ENCODE measurements around the gene IGFBP6.

The IGFBP6 gene

GRCh38 chr12:53071591-53072551, 25.6 kb upstream of the IGFBP6 start:
- Mint-ChIP-seq H3K27ac (peak overlapping the region; percentile 74 to 75), H3K4me1 (ENCODE audit: low read depth in 2 of 2) (peaks cover 31 to 47% of the 10 kb centered on the region in 2 donors), H3K36me3 (ENCODE audit: insufficient read depth) (peaks cover 61% of the 10 kb centered on the region), H3K9me3 (no peaks in the 10 kb centered on the region), H3K4me3 (no peak overlapping the region), H3K27me3 (no peaks in the 10 kb centered on the region)
- DNase-seq = no peak
- no peak for ATAC-seq (replicated peaks)

- H3K36me3 Mint-ChIP-seq (ENCODE audit: insufficient read depth) = peaks cover 69% of the 10 kb centered on the region
- H3K4me1 Mint-ChIP-seq (ENCODE audit: low read depth in 2 of 2) = peaks cover 38 to 55% of the 10 kb centered on the region in 2 donors
- DNase-seq (no peak), ATAC-seq (replicated peaks) (no peak)
- H3K9me3 Mint-ChIP-seq = no peaks in the 10 kb centered on the region
- H3K27me3 Mint-ChIP-seq = no peaks in the 10 kb centered on the region
- peak overlapping the region in 1 of 2 donors; percentile 26 for H3K27ac Mint-ChIP-seq
- no peak overlapping the region for H3K4me3 Mint-ChIP-seq
Measured at GRCh38 chr12:53073881-53074280, 23.6 kb upstream of the IGFBP6 start.

DNA sequence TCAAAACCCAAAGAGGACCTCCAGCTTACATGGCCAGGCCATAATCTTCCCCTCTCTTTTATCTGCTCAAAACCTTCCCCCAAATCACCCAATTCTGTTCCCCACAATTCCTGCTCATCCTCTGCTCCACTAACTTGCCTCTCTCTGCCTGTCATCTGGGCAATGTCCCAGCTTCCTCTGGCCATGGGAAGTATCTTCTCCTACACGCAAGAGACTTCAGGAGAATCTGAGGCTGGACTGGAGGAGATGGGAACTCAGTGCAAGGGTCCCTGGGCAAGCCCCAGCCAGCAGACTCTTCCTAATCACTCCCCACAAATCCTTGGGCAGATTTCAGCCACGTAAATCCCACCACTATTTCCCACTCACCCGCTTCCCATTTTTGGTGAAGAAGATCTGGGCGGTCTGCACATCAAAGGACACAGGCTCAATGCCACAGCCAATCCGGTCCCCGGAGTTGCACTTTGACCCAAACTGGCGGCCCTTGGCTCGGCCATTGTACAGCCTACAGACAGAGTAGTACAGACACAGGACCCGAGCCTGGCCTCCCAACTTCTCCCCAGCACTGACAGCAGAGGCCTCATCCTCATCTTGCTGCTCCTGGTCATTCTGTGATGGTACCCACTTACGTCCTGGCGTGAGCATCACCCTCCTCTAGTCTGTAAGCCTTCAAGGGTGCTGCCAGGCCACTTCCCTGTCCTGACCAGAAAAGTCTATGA, 23.0 kb upstream of the IGFBP6 start:
- DNase-seq = no peak
- Mint-ChIP-seq H3K4me1 (ENCODE audit: low read depth in 2 of 2) (peaks cover 41 to 57% of the 10 kb centered on the region in 2 donors), H3K36me3 (ENCODE audit: insufficient read depth) (peaks cover 70% of the 10 kb centered on the region), H3K4me3 (no peak overlapping the region), H3K9me3 (no peaks in the 10 kb centered on the region), H3K27me3 (no peaks in the 10 kb centered on the region), H3K27ac (peak overlapping the region; percentile 26 to 39)
- ATAC-seq (replicated peaks) = no peak

DNA sequence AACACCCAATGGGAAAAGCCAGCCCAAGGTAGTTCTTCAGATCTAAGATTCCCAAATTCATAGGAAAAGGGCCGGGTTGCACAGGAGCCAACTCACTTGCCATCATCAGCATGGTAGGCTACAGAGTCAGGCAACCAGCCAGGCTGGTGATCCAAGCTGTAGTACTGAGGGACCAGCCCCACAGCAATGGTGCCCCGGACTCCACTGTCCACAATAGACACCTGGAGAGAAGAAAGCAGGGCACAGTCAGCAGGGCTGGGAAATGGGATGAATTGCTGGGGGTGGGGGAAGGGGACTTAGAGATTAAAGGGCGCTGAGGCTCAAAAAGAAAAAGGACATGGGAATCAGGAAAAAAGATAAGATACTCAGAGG, 22.5 kb upstream of the IGFBP6 start:
- Mint-ChIP-seq H3K27ac (peak overlapping the region; percentile 26 to 39), H3K9me3 (no peaks in the 10 kb centered on the region), H3K4me3 (no peak overlapping the region), H3K36me3 (ENCODE audit: insufficient read depth) (peaks cover 74% of the 10 kb centered on the region), H3K4me1 (ENCODE audit: low read depth in 2 of 2) (peaks cover 45 to 61% of the 10 kb centered on the region in 2 donors), H3K27me3 (no peaks in the 10 kb centered on the region)
- DNase-seq (no peak), ATAC-seq (replicated peaks) (no peak)

DNA sequence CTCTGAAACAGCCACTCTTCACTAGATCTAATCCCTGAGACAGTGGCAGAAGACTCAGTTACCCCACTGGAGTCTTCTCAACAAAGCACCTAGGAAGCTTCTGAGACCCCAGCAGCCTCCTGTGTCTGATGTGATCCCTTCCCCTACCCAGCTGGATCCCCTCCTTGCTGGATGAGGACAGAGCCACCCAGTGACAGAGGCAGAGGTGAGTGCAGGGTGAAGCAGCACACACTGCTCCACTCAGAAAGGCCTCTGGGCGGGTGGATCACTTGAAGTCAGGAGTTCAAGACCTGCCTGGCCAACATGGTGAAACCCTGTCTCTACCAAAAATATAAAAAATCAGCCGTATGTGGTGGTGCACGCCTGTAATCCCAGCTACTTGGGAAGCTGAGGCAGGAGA, 21.0 kb upstream of the IGFBP6 start:
- Mint-ChIP-seq H3K4me1 (ENCODE audit: low read depth in 2 of 2) (peaks cover 43 to 62% of the 10 kb centered on the region in 2 donors), H3K27me3 (no peaks in the 10 kb centered on the region), H3K4me3 (peak overlapping the region in 1 of 2 donors; percentile 22), H3K36me3 (ENCODE audit: insufficient read depth) (peaks cover 65% of the 10 kb centered on the region), H3K27ac (peak overlapping the region in 1 of 2 donors; percentile 44), H3K9me3 (no peaks in the 10 kb centered on the region)
- ATAC-seq (replicated peaks) = no peak
- DNase-seq = no peak

DNA sequence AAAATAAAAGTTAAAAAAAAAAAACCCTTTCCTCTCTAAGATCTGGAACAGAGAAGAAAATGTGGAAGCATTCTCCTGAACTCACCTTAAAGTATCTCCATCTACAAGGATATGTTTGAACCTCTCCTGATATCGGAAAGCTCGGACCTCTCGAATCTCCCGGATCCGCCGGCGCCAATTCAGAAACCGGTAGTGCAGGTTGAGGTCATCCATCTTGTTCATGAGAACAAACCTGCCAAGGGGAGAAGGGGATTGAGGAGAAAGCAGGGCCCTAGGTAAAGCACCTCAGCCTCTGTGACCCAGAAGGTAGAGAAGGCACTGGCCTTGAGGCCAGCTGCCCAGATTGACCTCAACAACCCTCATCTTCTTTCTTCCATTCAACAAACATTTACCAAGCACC, 20.4 kb upstream of the IGFBP6 start:
- peaks cover 60% of the 10 kb centered on the region for H3K36me3 Mint-ChIP-seq (ENCODE audit: insufficient read depth)
- ATAC-seq (replicated peaks) (no peak), DNase-seq (no peak)
- H3K9me3 Mint-ChIP-seq = no peaks in the 10 kb centered on the region
- H3K27ac Mint-ChIP-seq = peak overlapping the region; percentile 44 to 98
- no peaks in the 10 kb centered on the region for H3K27me3 Mint-ChIP-seq
- H3K4me3 Mint-ChIP-seq = peak overlapping the region; percentile 86 to 97
- H3K4me1 Mint-ChIP-seq (ENCODE audit: low read depth in 2 of 2) = peaks cover 41 to 59% of the 10 kb centered on the region in 2 donors

DNA sequence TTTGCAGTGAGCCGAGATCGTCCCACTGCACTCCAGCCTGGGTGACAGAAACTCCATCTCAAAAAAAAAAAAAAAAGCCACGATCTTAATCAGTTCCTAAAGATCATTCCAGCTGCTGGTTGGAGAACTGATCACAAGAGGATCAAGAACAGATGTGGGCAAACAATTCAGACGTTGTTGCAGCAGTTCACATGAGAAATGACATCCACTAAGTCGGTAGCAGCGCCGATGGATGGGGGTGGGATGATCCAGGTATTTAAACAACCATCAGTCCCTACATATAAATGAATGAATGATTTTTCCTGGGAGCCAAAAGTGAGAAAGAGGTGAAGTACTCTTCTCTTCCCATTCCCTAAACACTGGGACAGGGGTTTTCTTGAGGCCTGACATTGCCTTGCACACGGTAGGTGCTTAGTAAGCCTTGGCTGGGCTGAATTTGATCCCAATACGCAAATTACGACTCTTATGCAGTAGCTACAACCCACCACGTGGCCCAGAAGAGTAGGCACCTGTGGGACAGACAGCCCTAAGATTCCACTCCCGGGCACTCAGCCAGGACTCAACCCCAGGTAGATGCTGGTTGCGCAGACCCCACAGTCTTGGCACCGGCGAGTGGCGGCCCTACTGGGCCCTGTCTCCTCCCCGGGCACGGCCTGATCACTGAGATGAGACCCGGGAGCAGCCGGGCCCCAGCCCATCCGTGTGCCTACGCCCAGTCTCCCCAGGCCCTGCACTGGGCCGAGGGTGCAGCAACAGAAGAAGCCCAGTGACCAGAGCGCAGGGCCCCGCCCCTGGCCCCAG, 18.8 kb upstream of the IGFBP6 start:
- H3K9me3 Mint-ChIP-seq = no peaks in the 10 kb centered on the region
- peak overlapping the region; percentile 94 to 98 for H3K27ac Mint-ChIP-seq
- peaks cover 45% of the 10 kb centered on the region for H3K36me3 Mint-ChIP-seq (ENCODE audit: insufficient read depth)
- H3K4me3 Mint-ChIP-seq = peak overlapping the region; percentile 86 to 97
- no peaks in the 10 kb centered on the region for H3K27me3 Mint-ChIP-seq
- DNase-seq = peak in 2 of 3 experiments; percentile 36 to 44
- peak; percentile 44 for ATAC-seq (replicated peaks)
- H3K4me1 Mint-ChIP-seq (ENCODE audit: low read depth in 2 of 2) = peaks cover 38 to 55% of the 10 kb centered on the region in 2 donors

GRCh38 chr12:53079226-53080117, 18.0 kb upstream of the IGFBP6 start, which contains the start of gene SPRYD3:
SPRYD3 (minus strand) TSS chr12:53079390; CDS start chr12:53079333, 57 bp downstream.
- H3K27me3 Mint-ChIP-seq = no peaks in the 10 kb centered on the region
- peak; percentile 95 for ATAC-seq (replicated peaks)
- DNase-seq = peak; percentile 96 to 100 (median 97)
- H3K9me3 Mint-ChIP-seq = no peaks in the 10 kb centered on the region
- H3K4me1 Mint-ChIP-seq (ENCODE audit: low read depth in 2 of 2) = peaks cover 33 to 48% of the 10 kb centered on the region in 2 donors
- peak within 1 kb of the TSS; percentile 86 to 97 for H3K4me3 Mint-ChIP-seq
- H3K36me3 Mint-ChIP-seq (ENCODE audit: insufficient read depth) = peaks cover 38% of the 10 kb centered on the region
- H3K27ac Mint-ChIP-seq = peak within 1 kb of the TSS; percentile 94 to 98

- H3K27ac Mint-ChIP-seq = no peak overlapping the region
- DNase-seq (no peak), ATAC-seq (replicated peaks) (no peak)
- H3K36me3 Mint-ChIP-seq (ENCODE audit: insufficient read depth) = peaks cover 13% of the 10 kb centered on the region
- no peaks in the 10 kb centered on the region for H3K9me3 Mint-ChIP-seq
- H3K27me3 Mint-ChIP-seq = peaks cover 11 to 20% of the 10 kb centered on the region in 2 donors
- H3K4me1 Mint-ChIP-seq (ENCODE audit: low read depth in 2 of 2) = peaks cover 13 to 23% of the 10 kb centered on the region in 2 donors
- H3K4me3 Mint-ChIP-seq = no peak overlapping the region
Measured at GRCh38 chr12:53082637-53083175, 14.8 kb upstream of the IGFBP6 start.

DNA sequence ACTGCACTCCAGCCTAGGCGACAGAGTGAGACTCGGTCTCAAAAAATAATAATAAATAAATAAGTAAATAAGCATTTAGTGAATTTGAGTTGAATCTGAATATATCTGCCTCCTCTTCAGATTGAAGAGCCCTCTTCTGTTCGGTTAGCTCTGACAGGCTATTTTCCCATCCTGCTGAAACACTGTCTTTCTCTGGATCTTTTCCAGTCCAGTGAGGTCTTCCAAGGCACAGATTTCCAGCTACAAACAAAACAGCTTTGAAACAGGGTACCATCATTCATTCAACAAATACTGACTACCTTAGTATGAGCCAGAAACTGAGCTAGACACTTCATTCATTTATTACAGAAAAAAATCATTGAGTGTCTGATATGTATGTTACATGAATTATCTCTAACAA, 11.1 kb upstream of the IGFBP6 start:
- no peaks in the 10 kb centered on the region for H3K9me3 Mint-ChIP-seq

DNA sequence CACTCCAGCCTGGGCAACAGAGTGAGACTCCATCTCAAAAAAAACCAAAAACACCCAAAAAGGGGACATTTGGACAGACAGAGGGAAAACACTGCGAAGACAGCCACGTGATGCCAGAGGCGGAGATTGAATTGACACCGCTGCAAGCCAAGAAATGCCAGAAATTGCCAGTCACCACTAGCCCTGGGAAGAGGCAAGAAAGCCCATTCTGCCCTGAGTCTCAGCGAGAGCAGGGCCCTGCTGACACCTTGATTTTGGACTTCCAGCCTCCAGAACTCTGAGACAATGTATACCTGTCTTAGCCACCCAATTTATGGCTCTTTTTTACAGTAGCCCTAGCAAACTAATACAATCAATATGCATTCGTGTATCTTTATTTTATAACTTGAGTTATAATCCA, 7.4 kb upstream of the IGFBP6 start:
- Mint-ChIP-seq H3K27me3 (peaks cover 11 to 33% of the 10 kb centered on the region in 2 donors), H3K27ac (no peak overlapping the region), H3K9me3 (no peaks in the 10 kb centered on the region), H3K4me1 (ENCODE audit: low read depth in 2 of 2) (peaks cover 0 to 3% of the 10 kb centered on the region in 2 donors), H3K4me3 (no peak overlapping the region), H3K36me3 (ENCODE audit: insufficient read depth) (no peaks in the 10 kb centered on the region)
- ATAC-seq (replicated peaks) (no peak), DNase-seq (no peak)

More for the DNA sequence above, 11.1 kb upstream of the IGFBP6 start:
- ATAC-seq (replicated peaks) (no peak), DNase-seq (no peak)
- Mint-ChIP-seq H3K4me3 (no peak overlapping the region), H3K27ac (no peak overlapping the region), H3K4me1 (ENCODE audit: low read depth in 2 of 2) (no peaks in the 10 kb centered on the region), H3K27me3 (peaks cover 11 to 26% of the 10 kb centered on the region in 2 donors), H3K36me3 (ENCODE audit: insufficient read depth) (no peaks in the 10 kb centered on the region)

DNA sequence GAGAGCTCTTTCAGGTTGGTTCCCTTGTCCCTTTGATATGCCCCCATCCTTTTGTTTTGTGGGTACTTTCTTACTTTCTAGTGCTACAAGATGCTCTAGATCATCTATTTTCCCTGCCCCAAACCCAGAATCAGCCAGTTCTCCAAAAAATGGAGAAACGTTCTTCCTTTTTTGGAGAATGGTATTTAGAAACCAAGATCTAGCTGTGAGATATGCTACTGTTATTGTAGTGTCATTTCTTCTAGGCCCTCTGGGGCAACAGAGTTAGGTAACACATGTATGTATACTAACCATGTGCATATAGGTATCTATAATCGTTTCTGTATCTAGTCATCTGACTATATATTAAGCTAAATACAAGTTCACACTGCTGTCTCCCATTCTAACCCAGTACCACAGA, 6.9 kb upstream of the IGFBP6 start:
- no peak for DNase-seq
- ATAC-seq (replicated peaks) = no peak
- Mint-ChIP-seq H3K4me3 (no peak overlapping the region), H3K27ac (no peak overlapping the region), H3K36me3 (ENCODE audit: insufficient read depth) (no peaks in the 10 kb centered on the region), H3K4me1 (ENCODE audit: low read depth in 2 of 2) (peaks cover 0 to 3% of the 10 kb centered on the region in 2 donors), H3K27me3 (peaks cover 10 to 29% of the 10 kb centered on the region in 2 donors), H3K9me3 (no peaks in the 10 kb centered on the region)
